Motor neuron (in vitro differentiated cells): ENCODE data around the gene ZNF79. TPM values are rescaled to one million over a fixed set of nuclear protein-coding genes. Genes with fewer than 3 reads are reported as not detected.
A peak's percentile ranks its signal among the peaks of the same experiment; 100 is the strongest.

Source experiments
- ATAC-seq, 8 experiments: fragments of 200-7000 bp; cut with Tn5 transposase; replicated peaks in 6 of 8; 2 replicates each; pipeline ENCODE4 v1.8.0; 2021; ENCODE audit warnings: mild to moderate bottlenecking in 8 of 8, moderate library complexity in 8 of 8
- H3K27ac ChIP-seq, 2 donors: fragments of 250-450 bp; sonication (Bioruptor Pico); 2 replicates each; pipeline ENCODE4 v1.9.0; 2021; ENCODE audit warnings: antibody characterized with exemption in 2 of 2, mild to moderate bottlenecking in 2 of 2, moderate library complexity in 1 of 2
- H3K4me1 ChIP-seq, 2 donors: fragments of 250-450 bp; sonication (Bioruptor Pico); replicated peaks in 1 of 2; 2 replicates each; pipeline ENCODE4 v1.6.1; 2021; ENCODE audit warnings: antibody characterized with exemption in 2 of 2, mild to moderate bottlenecking in 2 of 2, moderate library complexity in 1 of 2
- H3K4me3 ChIP-seq, 5 donors: fragments of 250-450 bp; sonication (Bioruptor Pico); 2 replicates each; pipeline ENCODE4 v1.9.0; 2021; ENCODE audit warnings: antibody characterized with exemption in 5 of 5, mild to moderate bottlenecking in 5 of 5, moderate library complexity in 4 of 5
- WGBS, 10 experiments: fragments of 450-650 bp; shearing (Covaris generic); methylation state at CpG; one replicate each; pipeline ENCODE4 v1.0.0; 2022; 5-methylcytosine and 5-hydroxymethylcytosine counted together
- in situ Hi-C, 9 experiments: fragments of 400-800 bp; cut with MboI; loops; one replicate each; pipeline ENCODE4 v1.15.0; 2021; ENCODE audit warnings: low sequenced_read_pairs in 9 of 9, low pct_unique_long_range_greater_than_20kb in 2 of 9; ENCODE audit not compliant: unreplicated experiment in 9 of 9
- total RNA-seq, 8 experiments: library from RNA; unstranded; fragments of 300-600 nt; gene quantifications; 2 replicates each; pipeline versions ENCODE4 v1.2.3 to v1.2.4, GENCODE V29; 2022

The ZNF79 gene
- total RNA-seq, 8 experiments from 2014 or later = 8.5 to 13.3 (median 11.1) TPM

- H3K4me3 ChIP-seq = no peak overlapping the region
- peak in 5 of 8 experiments; percentile 8 to 39 (median 15) for ATAC-seq
- H3K4me1 ChIP-seq = peaks cover 31 to 36% of the 10 kb centered on the region in 2 donors
- in situ Hi-C loops = loop anchor here in 2 of 9 experiments (25.0 kb wide), 2 partner anchors 153 to 178 kb away; no protein-coding TSS in a partner anchor
- peak overlapping the region in 1 of 2 donors; percentile 46 for H3K27ac ChIP-seq
- WGBS, 10 experiments = 40 to 94% (median 68%) methylated on average over 1 to 5 of the region's 5 CpGs; no CpG with 5 or more reads in 1 of the 10 experiments
Measured at GRCh38 chr9:127390563-127390962, 33.6 kb upstream of the ZNF79 start.

GRCh38 chr9:127392166-127392565, 32.0 kb upstream of the ZNF79 start:
- H3K4me1 ChIP-seq = peaks cover 31 to 33% of the 10 kb centered on the region in 2 donors
- no peak overlapping the region for H3K27ac ChIP-seq
- no peak overlapping the region for H3K4me3 ChIP-seq
- in situ Hi-C loops = loop anchor here in 2 of 9 experiments (25.0 kb wide), 2 partner anchors 155 to 180 kb away; no protein-coding TSS in a partner anchor
- WGBS, 10 experiments = 50 to 100% (median 87%) methylated on average over 1 to 4 of the region's 5 CpGs; no CpG with 5 or more reads in 1 of the 10 experiments
- no peak for ATAC-seq

GRCh38 chr9:127392976-127393375, 31.2 kb upstream of the ZNF79 start:
- no peak for ATAC-seq
- Histone ChIP-seq H3K4me1 (peaks cover 27 to 28% of the 10 kb centered on the region in 2 donors), H3K4me3 (no peak overlapping the region), H3K27ac (no peak overlapping the region)
- 92 to 100% (median 96%) methylated on average over 2 to 5 of the region's 5 CpGs; no CpG with 5 or more reads in 5 of the 10 experiments for WGBS, 10 experiments
- in situ Hi-C loops = loop anchor here in 2 of 9 experiments (25.0 kb wide), 2 partner anchors 156 to 181 kb away; no protein-coding TSS in a partner anchor

- in situ Hi-C loops = loop anchor here in 2 of 9 experiments (25.0 kb wide), 2 partner anchors 156 to 181 kb away; no protein-coding TSS in a partner anchor
- ATAC-seq = no peak
- Histone ChIP-seq H3K4me1 (peaks cover 27 to 28% of the 10 kb centered on the region in 2 donors), H3K4me3 (no peak overlapping the region), H3K27ac (no peak overlapping the region)
- WGBS, 10 experiments = 0 to 100% (median 69%) methylated on average over 1 to 2 of the region's 2 CpGs; no CpG with 5 or more reads in 2 of the 10 experiments
Measured at GRCh38 chr9:127393645-127394044, 30.5 kb upstream of the ZNF79 start.

- WGBS, 10 experiments = 62 to 100% (median 79%) methylated on average over 1 to 5 of the region's 7 CpGs; no CpG with 5 or more reads in 5 of the 10 experiments
- peaks cover 8 to 10% of the 10 kb centered on the region in 2 donors for H3K4me1 ChIP-seq
- no peak for ATAC-seq
- peak overlapping the region in 2 of 5 donors; percentile 48 to 59 for H3K4me3 ChIP-seq
- in situ Hi-C loops = loop anchor here in 2 of 9 experiments (25.0 kb wide), 2 partner anchors 158 to 183 kb away; no protein-coding TSS in a partner anchor
- no peak overlapping the region for H3K27ac ChIP-seq
Measured at GRCh38 chr9:127395497-127396252, 28.5 kb upstream of the ZNF79 start.

- H3K4me3 ChIP-seq = peak overlapping the region; percentile 41 to 59 (median 48)
- H3K4me1 ChIP-seq = peaks cover 5 to 7% of the 10 kb centered on the region in 2 donors
- no peak for ATAC-seq
- 0 to 60% (median 8%) methylated on average over 1 to 10 of the region's 27 CpGs; no CpG with 5 or more reads in 3 of the 10 experiments for WGBS, 10 experiments
- in situ Hi-C loops = loop anchor here in 2 of 9 experiments (25.0 kb wide), 2 partner anchors 159 to 184 kb away; no protein-coding TSS in a partner anchor
- no peak overlapping the region for H3K27ac ChIP-seq
Measured at GRCh38 chr9:127396253-127396807, 27.9 kb upstream of the ZNF79 start.

- Histone ChIP-seq H3K4me3 (peak within 1 kb of the TSS; percentile 64 to 85 (median 72)), H3K27ac (peak within 1 kb of the TSS; percentile 69 to 77), H3K4me1 (peaks cover 5 to 7% of the 10 kb centered on the region in 2 donors)
- WGBS, 10 experiments = 0% methylated on average over 1 to 2 of the region's 87 CpGs; no CpG with 5 or more reads in 8 of the 10 experiments
- peak; percentile 90 to 94 (median 93) for ATAC-seq
- in situ Hi-C loops = loop anchor here in 2 of 9 experiments (25.0 kb wide), 2 partner anchors 160 to 185 kb away; no protein-coding TSS in a partner anchor
Measured at GRCh38 chr9:127396808-127397645, 27.2 kb upstream of the ZNF79 start, which contains the start of gene SLC2A8. TSS of gene SLC2A8 (plus strand) at chr9:127397169. CDS start at chr9:127397231, 62 bp downstream.

GRCh38 chr9:127397646-127398274, 26.4 kb upstream of the ZNF79 start:
- peak overlapping the region; percentile 64 to 85 (median 72) for H3K4me3 ChIP-seq
- in situ Hi-C loops = loop anchor here in 2 of 9 experiments (25.0 kb wide), 2 partner anchors 160 to 185 kb away; no protein-coding TSS in a partner anchor
- peak in 5 of 8 experiments; percentile 0 for ATAC-seq
- 0 to 4% (median 0%) methylated on average over 2 to 9 of the region's 55 CpGs; no CpG with 5 or more reads in 6 of the 10 experiments for WGBS, 10 experiments
- H3K27ac ChIP-seq = peak overlapping the region; percentile 69 to 77
- peaks cover 5 to 7% of the 10 kb centered on the region in 2 donors for H3K4me1 ChIP-seq

GRCh38 chr9:127398275-127398647, 25.9 kb upstream of the ZNF79 start:
- no peak for ATAC-seq
- 0 to 40% (median 27%) methylated on average over 1 to 3 of the region's 5 CpGs; no CpG with 5 or more reads in 6 of the 10 experiments for WGBS, 10 experiments
- peaks cover 5 to 7% of the 10 kb centered on the region in 2 donors for H3K4me1 ChIP-seq
- H3K4me3 ChIP-seq = peak overlapping the region; percentile 64 to 85 (median 72)
- no peak overlapping the region for H3K27ac ChIP-seq
- in situ Hi-C loops = loop anchor here in 2 of 9 experiments (25.0 kb wide), 2 partner anchors 161 to 186 kb away; no protein-coding TSS in a partner anchor

GRCh38 chr9:127398715-127399400, 25.3 kb upstream of the ZNF79 start:
- Histone ChIP-seq H3K4me3 (peak overlapping the region in 1 of 5 donors; percentile 76), H3K27ac (no peak overlapping the region), H3K4me1 (peaks cover 5 to 7% of the 10 kb centered on the region in 2 donors)
- ATAC-seq = no peak
- in situ Hi-C loops = loop anchor here in 2 of 9 experiments (25.0 kb wide), 2 partner anchors 162 to 187 kb away; no protein-coding TSS in a partner anchor
- WGBS, 10 experiments = 0 to 100% (median 91%) methylated on average over 1 to 10 of the region's 13 CpGs; no CpG with 5 or more reads in 2 of the 10 experiments

GRCh38 chr9:127399736-127400269, 24.4 kb upstream of the ZNF79 start:
- H3K27ac ChIP-seq = no peak overlapping the region
- in situ Hi-C loops = loop anchor here in 2 of 9 experiments (25.0 kb wide), 2 partner anchors 163 to 188 kb away; no protein-coding TSS in a partner anchor
- 89 to 92% methylated on average over 3 to 7 of the region's 14 CpGs; no CpG with 5 or more reads in 8 of the 10 experiments for WGBS, 10 experiments
- peaks cover 5 to 7% of the 10 kb centered on the region in 2 donors for H3K4me1 ChIP-seq
- no peak for ATAC-seq
- H3K4me3 ChIP-seq = no peak overlapping the region
